Suprapubic skin (tissue), 4 donors: Measurements from ENCODE around the gene KCNH1. TPM values are rescaled to one million over a fixed set of nuclear protein-coding genes. Genes with fewer than 3 reads are reported as not detected.

ENCODE experiments used
- DNase-seq, 2 donors: peaks; one replicate each; pipeline ENCODE4 v3.0.0-alpha.2; 2019; ENCODE audit warnings: low spot score in 2 of 2
- H3K27ac ChIP-seq: fragments of 200-600 bp; sonication (generic); one replicate; pipeline ENCODE4 v1.5.1; 2019
- H3K27me3 ChIP-seq: fragments of 200-600 bp; sonication (generic); one replicate; pipeline ENCODE4 v1.5.1; 2019
- H3K36me3 ChIP-seq: fragments of 200-600 bp; sonication (generic); one replicate; pipeline ENCODE4 v1.5.1; 2019
- H3K4me1 ChIP-seq: fragments of 200-600 bp; sonication (generic); one replicate; pipeline ENCODE4 v1.5.1; 2019
- H3K4me3 ChIP-seq: fragments of 200-600 bp; sonication (generic); one replicate; pipeline ENCODE4 v1.5.1; 2019; ENCODE audit warnings: mild to moderate bottlenecking
- H3K9me3 ChIP-seq: fragments of 200-600 bp; sonication (generic); one replicate; pipeline ENCODE4 v1.5.1; 2019
- CTCF ChIP-seq, 2 donors: fragments of 200-600 bp in 1 of 2; fragments of 450-650 bp in 1 of 2; sonication (generic) in 1 of 2; IDR thresholded peaks; one replicate each; pipeline ENCODE4 v1.5.1; 2016 to 2019; ENCODE audit warnings: antibody characterized with exemption in 2 of 2, mild to moderate bottlenecking in 1 of 2, moderate library complexity in 1 of 2
- EP300 ChIP-seq: sonication (generic); formaldehyde crosslinking; IDR thresholded peaks from one replicate; pipeline ENCODE4 v1.6.1; 2017; ENCODE audit warnings: antibody characterized with exemption
- POLR2A ChIP-seq, 2 donors: fragments of 450-650 bp; IDR thresholded peaks; one replicate each; pipeline ENCODE4 v1.6.1; 2017; ENCODE audit warnings: antibody characterized with exemption in 2 of 2, mild to moderate bottlenecking in 2 of 2, moderate library complexity in 2 of 2
- POLR2AphosphoS5 ChIP-seq, 3 donors: sonication (generic); formaldehyde crosslinking; IDR thresholded peaks; one replicate each; pipeline ENCODE4 v1.6.1; 2017; ENCODE audit warnings: antibody characterized with exemption in 3 of 3
- WGBS: methylation state at CpG from one replicate; pipeline ENCODE4 v1.1.5; 2018; 5-methylcytosine and 5-hydroxymethylcytosine counted together
- total RNA-seq, 4 donors: library from RNA; depleted of rRNA; stranded (reverse); fragments of >200 nt; gene quantifications; one replicate each; pipeline ENCODE4 v1.1.0, GENCODE V29; 2016

KCNH1 gene
- total RNA-seq, 4 donors from 2014 or later, result 1.1 TPM; not detected in 3

- DNase-seq, result no peak
- Histone ChIP-seq H3K9me3 (no peaks in the 10 kb centered on the region), H3K4me3 (no peak overlapping the region), H3K27ac (no peak overlapping the region), H3K27me3 (no peaks in the 10 kb centered on the region), H3K4me1 (no peaks in the 10 kb centered on the region), H3K36me3 (no peaks in the 10 kb centered on the region)
- 94% methylated on average over 2 of the region's 2 CpGs for WGBS
- TF ChIP-seq CTCF (IDR thresholded peaks at IDR 0.05), result no peak
- TF ChIP-seq POLR2AphosphoS5 (IDR thresholded peaks at IDR 0.05), result no peak
- no peak for TF ChIP-seq POLR2A (IDR thresholded peaks at IDR 0.05)
- no peak for TF ChIP-seq EP300
Observed at GRCh38 chr1:210629276-210629675, 504.7 kb downstream of the KCNH1 start.

GRCh38 chr1:210627755-210628154 lies 506.2 kb downstream of the KCNH1 start:
- no peak for TF ChIP-seq POLR2A (IDR thresholded peaks at IDR 0.05)
- no peak for TF ChIP-seq CTCF (IDR thresholded peaks at IDR 0.05)
- TF ChIP-seq POLR2AphosphoS5 (IDR thresholded peaks at IDR 0.05), result no peak
- no peak for TF ChIP-seq EP300
- H3K9me3 ChIP-seq, result no peaks in the 10 kb centered on the region
- H3K27me3 ChIP-seq, result no peaks in the 10 kb centered on the region
- no peaks in the 10 kb centered on the region for H3K4me1 ChIP-seq
- DNase-seq, result no peak
- H3K4me3 ChIP-seq, result no peak overlapping the region
- no peaks in the 10 kb centered on the region for H3K36me3 ChIP-seq
- no peak overlapping the region for H3K27ac ChIP-seq

Other genes starting within 250 kb of the KCNH1 start
- 100 to 1,000 TPM in 1 of 4 donors, 10 to 100 TPM in 3; 24.9 to 151 (median 42.9) TPM for gene RCOR3, start 125.2 kb upstream of the KCNH1 start, total RNA-seq
- gene TRAF5, start 192.7 kb upstream of the KCNH1 start, total RNA-seq, result 10 to 100 TPM in 1 of 4 donors, 1 to 10 TPM in 3; 1.3 to 11.7 (median 4.3) TPM